ENCODE results near the gene WDR86.

Gene WDR86

GRCh38 chr7:151411551-151411950, 1.7 kb upstream of the WDR86 start:
- DNase-seq (ENCODE audit: low read depth): no peak
- no peak overlapping the region for H3K4me3 ChIP-seq (ENCODE audit: low read length)
- no peak for TF ChIP-seq CTCF (conservative IDR thresholded peaks at IDR 0.05; ENCODE audit: low read length)

DNA sequence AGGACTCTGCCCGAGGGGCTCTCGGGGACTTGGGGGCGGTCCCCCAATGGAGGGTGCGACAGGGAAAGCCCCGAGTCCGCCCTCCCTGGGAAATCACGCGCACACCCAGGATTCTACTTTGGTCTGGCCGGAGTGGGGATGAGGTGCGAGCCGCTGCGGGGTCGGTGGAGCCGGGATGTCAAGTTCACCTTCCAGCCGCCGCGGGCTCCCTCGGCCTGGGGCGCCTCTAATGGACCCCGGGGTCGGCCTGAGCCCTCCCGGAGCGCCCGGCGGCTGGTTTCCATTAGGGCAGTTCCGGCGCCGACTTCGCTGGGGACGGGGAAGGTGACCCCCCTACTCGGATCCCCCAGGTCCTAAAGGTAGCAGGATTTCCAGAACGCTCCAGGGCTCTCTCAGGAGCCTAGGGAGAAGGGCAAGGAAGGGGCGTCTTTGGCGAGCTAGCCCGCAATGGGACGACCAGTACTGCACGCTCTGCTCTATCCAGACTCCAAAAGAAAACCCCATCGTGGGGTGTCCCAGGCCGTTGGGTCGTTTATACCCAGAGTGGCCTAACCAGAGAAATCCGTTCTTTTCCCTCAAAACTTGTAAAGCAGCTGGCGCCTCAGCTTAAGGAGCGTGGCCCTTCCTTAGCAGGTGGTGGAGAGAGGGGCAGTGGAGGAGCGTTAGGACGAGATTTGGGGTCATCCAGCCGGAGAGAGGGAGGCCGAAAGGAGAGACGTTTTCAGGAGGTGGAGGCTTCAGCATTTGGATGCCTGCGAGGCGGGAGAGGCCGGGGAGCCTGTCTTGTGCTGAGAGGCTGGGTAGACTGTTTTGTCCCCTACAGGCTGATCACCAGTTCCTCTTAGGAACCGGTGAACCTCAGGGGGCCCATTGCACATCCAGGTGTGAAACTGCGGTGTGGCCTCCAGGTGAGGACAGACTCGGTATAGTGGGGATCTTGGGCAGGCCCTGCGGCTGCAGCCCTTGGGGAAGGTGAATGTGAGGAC, 860 bp upstream of the WDR86 start:
- no peak for TF ChIP-seq CTCF (conservative IDR thresholded peaks at IDR 0.05; ENCODE audit: low read length)
- no peak for DNase-seq (ENCODE audit: low read depth)

DNA sequence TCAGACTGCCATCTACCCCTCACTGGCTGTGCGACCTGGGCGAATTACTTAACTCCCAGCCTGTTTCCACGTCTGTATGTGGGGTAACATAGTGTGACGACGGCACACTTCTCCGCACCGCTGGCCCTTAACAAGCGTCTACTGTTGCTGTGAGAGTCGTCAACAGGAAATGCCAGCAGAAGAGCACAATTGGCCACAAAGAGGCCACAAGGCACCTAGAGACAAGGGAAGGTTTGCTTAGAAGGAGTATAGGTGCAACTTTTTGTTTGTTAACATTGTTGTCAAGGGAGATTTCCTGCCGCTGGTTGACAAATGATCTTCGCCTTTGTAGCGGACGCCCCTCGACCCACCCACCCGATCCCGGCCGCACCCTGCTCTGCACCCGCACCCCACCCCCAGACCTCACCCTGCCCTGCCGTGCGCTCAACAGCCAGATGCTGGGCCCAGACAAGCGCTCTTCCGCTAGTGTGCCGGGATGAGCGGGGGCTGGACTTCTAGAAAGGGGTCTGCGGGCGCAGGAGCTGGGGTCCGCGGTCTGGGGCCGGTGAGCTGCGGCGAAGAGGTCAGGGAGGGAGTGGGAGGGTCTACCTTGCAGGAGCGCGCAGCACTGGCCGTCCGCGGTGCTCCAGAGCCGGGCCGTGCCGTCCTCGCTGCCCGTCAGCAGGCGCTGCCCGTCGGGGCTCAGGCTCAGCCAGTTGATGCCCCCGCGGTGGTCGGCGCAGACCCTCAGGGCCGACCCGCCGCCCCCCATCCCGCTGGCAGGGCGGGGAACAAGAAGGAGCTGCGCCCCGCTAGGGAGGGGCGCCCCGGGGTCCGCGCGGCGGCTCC, 785 bp downstream of the WDR86 start:
- no peak for TF ChIP-seq CTCF (conservative IDR thresholded peaks at IDR 0.05; ENCODE audit: low read length)
- DNase-seq (ENCODE audit: low read depth): no peak

More for the DNA sequence above, 860 bp upstream of the WDR86 start:
- H3K4me3 ChIP-seq (ENCODE audit: low read length): no peak overlapping the region

GRCh38 chr7:151408498-151408838, 1.4 kb downstream of the WDR86 start:
- no peak for DNase-seq (ENCODE audit: low read depth)
- no peak overlapping the region for H3K4me3 ChIP-seq (ENCODE audit: low read length)
- TF ChIP-seq CTCF (conservative IDR thresholded peaks at IDR 0.05; ENCODE audit: low read length): no peak

More for the DNA sequence above, 785 bp downstream of the WDR86 start:
- H3K4me3 ChIP-seq (ENCODE audit: low read length): no peak overlapping the region

DNA sequence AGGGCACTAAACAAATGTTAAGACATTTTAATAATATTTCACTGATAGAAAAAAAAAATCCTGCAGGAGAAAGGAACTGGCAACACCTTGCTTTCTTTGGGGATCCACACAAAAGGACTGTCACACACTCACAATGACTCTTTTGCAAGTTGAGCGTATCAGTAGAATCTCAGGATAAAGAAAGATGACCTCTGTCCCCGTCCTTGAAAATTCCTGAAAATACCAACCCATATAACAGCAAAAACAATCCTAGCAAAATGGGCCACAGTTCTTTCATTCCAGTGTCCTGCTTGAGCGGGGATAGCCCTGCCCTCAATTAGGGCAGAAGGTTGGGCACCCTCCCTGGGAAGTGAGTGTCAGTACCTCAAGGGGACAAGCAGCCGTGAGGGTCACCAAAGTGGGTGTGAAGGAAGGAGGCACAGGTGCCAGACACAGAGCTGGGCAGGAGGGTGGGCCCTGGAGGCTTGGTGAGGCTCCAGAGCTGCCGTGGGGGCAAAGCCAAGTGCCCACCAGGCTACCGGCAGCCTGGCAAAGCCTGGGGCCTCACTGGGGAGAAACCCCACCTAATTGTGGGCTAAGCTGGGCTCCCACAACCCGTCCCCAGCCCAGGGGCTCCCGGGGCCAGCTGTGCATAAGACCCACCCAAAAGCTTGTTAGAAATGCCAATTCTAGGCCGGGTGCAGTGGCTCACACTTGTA, 2.8 kb downstream of the WDR86 start:
- no peak for DNase-seq (ENCODE audit: low read depth)
- no peak overlapping the region for H3K4me3 ChIP-seq (ENCODE audit: low read length)
- TF ChIP-seq CTCF (conservative IDR thresholded peaks at IDR 0.05; ENCODE audit: low read length): no peak

DNA sequence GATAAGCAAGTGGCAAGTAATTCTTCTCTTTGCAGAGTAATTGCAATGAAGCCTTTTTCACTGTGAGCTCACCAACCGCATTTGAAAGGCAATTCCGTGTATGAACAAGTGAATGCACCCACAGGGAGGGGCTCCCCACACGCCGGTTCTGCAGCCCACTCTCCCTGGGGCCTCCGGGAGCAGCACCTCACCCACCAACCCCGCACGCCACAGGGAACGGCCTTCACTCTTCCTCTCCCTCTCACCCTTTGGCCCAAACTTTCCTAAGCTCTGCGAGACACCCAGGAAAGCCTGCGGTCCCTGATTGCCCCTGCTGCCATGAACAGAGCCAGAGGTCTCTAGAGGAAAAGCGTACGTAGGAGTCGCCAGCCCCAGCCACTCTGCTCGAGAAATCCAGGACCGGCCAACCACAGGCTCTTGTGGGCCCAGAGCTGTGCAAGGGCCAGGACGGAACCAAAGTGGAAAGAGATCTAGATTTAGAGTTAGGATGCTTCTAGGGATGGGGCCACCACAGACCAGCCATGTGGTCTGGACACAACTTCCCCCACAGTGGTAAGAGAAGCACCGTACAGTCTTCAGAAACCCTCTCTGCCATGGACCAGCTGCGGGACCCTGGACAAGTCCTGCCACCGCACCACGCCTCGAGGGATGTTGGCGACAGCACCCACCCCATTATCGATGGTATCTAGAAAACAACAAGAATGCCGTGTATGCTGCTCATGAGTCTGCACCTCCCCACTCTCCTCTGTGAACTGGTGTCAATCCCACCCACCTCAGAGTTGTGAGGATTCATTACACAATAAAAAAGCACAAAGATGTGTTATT, 3.6 kb downstream of the WDR86 start:
- TF ChIP-seq CTCF (conservative IDR thresholded peaks at IDR 0.05; ENCODE audit: low read length): no peak
- H3K4me3 ChIP-seq (ENCODE audit: low read length): no peak overlapping the region
- DNase-seq (ENCODE audit: low read depth): no peak

Data from AG10803 (cell line).